T-helper 2 cell (primary cell): ENCODE data around the gene RUVBL1.
A peak's percentile ranks its signal among the peaks of the same experiment; 100 is the strongest.

Experiments used
- DNase-seq, 5 experiments: peaks; one replicate each; pipeline versions ENCODE4 v3.0.0 to v3.0.0-alpha.2; 2012 to 2022

The RUVBL1 gene

DNA sequence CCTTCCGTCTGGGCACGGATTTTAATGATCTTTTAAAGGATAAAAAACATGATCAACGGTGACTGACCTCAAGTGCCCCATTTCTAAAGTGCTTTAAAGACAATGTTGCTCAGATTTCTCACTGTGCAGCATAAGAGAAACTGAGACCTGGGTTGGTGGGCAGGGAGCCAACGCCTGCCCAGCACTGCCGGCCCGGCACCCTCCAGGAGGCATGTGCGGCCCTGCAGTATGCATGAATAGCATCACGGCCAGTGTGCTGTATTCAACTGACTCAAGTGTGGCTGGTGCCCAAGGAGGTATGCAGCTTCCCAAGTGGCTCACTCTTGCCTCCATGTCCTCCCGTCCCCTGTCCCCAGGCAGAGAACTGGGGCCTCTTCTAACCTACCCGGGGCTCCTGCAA, 41.1 kb downstream of the RUVBL1 start:
- no peak for DNase-seq

DNA sequence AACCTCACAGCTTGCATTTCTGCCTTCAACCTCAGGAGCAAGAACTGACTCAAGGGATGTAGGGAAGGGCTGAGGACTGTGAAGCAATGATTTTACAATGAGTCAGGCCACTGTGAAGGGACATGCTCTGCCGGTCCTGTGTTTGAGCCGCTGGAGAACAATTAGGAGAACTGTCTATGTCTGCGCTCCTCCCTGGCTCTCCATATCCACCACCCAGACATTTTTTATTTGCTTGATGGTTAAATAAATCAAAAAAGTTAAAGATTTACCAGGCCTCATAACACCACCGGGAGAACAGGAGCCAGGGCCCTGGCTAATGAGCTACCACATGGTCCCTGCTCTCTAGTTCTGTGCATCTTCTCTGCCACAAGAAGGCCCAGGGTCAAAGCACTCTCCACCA, 41.8 kb downstream of the RUVBL1 start:
- no peak for DNase-seq

DNA sequence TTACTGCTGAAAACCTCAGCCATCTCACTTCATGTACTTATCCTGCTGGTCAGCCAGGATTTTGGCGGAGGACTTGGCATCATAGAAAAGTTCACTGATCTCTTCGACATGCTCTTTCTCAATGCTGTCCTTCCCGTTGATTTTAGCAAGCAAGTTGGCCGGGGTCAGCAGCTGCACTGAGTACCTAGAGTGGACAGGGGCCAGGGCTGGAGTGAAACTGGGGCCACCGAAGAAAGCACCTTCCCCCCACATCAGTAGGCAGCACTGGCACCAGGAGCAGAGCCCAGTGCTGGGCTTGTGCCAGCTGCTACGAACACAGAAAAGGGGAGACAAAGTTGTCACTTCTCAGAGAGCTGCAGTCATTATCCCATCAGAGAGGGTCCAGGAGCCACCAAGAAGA, 42.4 kb downstream of the RUVBL1 start:
- DNase-seq = no peak

DNA sequence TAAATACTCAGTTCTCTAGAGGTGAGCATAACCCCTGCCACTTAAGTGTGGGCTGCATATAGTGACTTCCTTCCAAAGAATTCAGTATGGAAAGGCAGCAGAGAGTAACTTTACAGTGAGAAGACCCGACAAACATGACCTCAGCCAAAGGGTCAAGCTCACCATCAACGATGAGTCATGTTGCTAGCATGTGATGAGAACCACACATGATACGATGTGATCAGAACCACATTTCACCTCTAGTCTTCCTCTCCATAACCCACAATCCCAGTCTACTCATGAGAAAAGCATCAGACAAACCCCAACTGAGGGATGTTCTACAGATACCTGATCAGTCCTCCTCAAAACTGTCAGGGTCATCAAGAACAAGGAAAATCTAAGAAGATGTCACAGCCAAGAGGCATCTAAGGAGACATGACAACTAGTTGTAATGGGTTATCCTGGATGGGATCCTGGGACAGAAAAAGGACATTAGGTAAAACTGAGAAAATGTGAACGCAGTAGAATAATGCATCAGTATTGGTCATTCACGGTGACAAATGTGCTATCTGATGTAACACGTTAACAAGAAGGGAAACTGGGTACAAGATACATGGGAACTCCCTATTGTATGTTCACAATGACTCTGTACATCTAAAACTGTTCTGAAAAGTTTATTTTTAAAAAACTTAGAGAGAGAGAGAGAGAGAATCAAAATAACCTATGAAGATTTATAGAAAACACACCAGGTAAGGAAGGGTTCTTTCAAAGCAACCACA, 43.1 kb downstream of the RUVBL1 start:
- DNase-seq = no peak

DNA sequence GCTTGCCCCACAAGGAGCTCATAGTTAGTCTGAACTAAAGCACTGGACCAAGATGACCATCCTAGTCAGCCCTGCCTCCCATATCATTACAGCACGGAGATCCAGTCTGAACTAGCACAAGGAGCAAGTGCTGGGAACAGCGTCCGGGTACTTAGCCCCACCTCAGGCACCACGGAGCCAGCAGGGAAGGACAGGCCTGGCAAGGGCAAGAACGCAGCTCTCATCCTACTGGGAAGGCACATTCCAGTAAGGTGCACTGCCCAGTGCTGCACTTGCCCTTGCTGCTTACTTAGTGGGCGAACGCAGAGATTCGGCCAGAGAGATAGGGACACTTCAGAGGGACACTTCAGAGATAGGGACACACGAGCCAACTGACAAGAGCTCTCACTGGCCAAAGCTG, 43.8 kb downstream of the RUVBL1 start:
- DNase-seq = no peak

DNA sequence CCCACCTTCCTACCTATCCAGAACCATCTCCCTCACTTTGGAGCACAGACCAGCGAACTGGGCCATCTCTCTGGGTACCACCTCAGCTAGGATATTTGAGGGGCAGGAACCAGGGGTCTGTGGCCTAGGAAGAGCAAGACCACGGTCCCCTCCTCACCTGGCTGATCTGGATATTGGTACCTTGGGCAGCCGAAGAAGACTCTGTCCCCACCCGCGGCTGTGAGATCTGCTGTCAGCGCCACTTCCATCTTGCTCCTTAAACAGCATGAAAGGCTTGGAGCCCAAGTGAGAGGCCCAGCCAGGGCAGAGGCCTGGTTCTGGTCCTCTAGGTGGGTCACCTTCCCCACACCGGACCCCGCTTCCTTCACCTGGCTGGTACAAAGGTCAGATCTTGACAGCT, 44.7 kb downstream of the RUVBL1 start:
- DNase-seq = no peak

DNA sequence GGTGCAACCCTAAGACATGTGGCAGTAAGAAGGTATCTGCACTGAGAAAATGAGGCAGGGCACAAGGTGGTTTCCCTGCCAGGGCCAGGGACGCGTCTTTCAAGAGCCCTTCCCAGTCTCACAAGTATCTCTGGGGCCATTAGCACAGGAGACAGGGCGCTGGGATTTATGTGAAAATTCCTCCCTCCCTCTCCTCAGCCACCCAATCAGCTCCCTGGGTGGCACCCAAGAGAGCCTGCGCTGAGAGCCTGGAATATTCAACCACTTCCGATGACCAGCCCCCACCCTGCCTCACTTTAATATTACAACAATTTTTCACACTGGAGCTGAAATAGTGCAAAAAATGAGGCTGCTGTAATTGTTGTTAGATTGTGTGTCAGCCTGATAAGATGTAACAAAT, 45.3 kb downstream of the RUVBL1 start:
- DNase-seq = no peak

DNA sequence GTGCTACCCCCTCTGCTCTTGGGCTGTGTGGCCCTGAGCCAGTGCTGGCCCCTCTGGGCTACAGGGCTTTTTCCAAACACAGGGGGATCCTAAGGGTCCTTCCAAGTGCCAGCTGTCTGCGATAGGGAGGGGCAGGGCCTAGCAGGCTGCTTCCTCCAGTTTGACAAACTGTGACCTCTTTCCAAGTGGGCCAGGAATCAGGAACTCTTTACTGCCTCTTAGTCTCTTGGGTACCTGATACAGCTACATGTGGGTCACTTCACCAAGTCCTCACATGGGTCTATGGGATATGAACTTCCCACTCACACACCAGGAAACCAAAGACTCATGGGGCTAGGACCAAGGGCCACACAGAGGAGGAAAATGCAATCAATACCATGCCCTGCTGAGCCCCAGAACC, 45.9 kb downstream of the RUVBL1 start:
- no peak for DNase-seq

DNA sequence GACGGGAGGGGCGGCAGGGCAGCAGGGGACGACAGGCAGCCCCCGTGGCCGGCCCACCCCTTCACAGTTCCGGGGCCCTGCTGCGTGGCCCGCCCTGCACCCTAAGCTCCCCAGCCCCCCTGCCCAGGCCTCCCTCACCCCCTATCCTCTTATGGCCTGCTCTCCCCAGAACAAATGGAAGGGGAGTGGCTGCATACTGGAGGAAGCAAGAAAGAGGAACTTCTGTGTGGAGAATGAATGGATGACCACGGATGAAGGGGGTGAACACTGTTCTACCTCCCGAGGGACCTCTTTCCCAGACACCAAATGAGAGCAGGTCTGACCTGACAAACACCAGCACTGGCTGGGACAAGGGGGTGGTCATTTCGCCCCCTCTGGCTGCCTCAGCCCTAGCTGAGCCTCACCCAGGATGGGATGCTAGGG, 46.4 kb downstream of the RUVBL1 start:
- no peak for DNase-seq

DNA sequence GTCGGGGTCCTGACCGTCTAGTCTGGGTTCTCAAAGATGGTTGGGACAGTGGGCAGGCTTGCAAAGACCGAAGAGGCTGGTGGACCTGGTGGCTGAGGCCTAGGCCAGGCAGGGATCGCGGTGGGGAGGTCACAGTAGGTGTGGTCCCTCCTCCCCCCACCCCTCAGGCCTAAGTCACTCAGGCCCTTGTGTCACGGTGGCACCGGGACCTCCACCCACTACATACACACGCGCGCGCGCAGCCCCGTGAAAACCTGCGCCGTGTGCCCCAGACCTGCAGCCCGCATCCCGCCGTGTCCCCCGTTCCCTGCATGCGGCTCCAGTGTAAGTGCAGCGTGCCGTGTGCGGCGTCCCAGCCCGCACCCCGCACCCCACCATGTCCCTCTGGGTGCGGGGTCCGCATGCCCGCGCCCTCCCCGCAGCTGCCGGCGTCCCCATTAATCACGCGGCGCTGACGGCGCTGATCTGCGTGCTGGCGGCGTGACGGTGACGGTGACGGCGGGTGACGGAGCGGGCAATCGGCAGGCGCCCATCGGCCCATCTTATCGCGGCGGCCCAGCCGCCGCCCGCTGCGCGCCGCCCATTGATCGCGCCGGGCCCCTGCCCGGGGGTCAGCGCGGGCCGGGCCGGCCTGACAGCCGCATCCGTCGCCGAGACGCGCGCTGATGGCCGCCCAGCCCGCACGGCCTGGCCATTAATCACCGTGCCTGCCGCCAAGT, 47.0 kb downstream of the RUVBL1 start:
- peak in 2 of 5 experiments; percentile 22 to 41 for DNase-seq

DNA sequence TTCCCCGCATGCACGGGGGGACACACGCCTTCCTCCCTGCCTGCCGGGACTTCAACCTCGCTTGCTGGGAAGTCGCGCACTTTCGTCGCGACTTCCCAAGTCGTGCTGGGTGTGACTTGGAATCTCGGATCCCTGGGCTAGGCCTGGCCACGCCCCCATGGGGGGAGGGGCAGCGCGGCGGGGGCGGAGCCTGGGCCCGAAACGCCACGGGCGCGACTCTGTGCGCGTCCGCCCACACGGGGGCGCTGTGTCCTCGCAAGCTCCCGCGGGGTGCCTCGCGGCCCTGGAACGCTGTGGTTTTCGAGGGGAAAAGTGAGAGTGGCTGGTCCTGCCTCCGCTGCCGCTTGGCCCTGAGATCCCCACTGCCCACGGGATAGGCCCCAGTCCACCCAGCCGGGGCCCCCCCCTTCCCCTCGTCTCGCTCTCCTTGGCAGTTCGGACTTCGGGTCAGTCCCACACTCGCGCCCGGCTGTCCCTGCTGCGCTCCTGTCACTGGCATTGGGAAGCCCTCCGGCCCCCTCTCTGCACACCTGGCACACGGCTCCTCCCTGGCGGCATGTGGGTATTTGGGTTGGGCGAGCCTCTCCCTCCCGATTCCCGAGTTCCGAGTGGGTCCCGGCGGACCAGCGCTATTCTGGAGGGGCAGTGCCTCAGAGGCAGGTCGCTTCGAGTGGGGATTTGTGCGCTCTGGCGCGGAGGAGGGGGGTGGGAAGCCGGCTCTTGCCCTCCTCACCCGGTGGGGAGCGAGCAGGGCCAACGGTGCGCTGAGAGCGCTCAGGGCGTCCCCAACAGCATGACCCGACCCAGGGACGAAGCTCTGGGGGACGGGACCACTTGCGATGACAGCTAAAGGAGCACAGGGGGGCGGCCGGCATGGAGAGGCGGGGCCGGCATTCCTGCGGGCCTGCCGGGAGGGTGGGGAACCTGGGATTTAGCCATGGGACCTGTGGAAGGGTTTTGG, 47.8 kb downstream of the RUVBL1 start:
- DNase-seq = peak; percentile 69 to 82 (median 78)

DNA sequence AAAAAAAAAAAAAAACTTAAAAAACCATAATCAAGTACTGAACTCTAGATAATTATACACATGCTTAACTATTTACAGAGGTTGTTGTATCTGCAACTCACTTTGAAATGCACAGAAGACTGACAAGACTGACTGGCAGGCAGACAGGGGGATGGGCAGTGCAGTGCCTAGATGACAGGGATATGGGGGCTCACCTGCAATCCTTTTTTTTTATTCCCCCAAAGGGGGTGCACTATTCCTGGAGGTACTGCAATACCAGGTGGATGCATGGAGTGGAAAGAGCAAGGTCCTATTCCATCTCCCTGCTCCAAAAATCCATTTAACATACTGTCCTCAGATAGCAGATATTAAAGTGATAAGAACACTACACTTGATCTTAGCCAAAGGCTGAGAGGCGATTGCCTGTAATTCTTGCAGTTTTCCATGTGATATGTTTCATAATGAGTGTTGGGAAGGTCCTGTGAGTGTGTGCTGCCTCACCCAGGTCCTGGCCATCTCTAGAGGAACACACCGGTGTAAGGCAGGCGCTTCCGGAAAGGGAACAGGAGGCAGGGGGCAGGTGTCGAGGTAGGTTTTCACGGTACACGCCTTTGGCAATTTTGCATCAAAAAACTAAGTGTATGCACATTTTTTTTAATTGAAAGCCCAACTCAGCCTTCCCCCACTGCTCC, 48.6 kb downstream of the RUVBL1 start:
- no peak for DNase-seq

DNA sequence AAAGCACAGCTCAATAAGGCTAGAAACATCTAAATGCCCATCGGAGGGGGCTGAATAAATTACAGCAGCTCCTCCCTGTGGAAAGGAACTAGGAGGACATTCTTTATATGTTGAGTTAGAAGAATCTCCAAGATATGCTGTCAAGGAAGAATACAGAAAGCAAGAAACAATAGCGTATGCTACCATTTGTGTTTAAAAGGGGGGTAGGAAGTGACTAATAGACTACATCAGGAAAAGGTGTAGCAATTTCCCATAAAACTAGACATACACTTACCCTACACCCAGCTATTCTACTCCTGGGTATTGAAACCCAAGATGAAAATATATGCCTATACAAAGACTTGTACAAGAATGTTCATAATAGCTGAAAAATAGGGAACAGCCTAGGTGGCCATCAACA, 49.8 kb downstream of the RUVBL1 start:
- no peak for DNase-seq

DNA sequence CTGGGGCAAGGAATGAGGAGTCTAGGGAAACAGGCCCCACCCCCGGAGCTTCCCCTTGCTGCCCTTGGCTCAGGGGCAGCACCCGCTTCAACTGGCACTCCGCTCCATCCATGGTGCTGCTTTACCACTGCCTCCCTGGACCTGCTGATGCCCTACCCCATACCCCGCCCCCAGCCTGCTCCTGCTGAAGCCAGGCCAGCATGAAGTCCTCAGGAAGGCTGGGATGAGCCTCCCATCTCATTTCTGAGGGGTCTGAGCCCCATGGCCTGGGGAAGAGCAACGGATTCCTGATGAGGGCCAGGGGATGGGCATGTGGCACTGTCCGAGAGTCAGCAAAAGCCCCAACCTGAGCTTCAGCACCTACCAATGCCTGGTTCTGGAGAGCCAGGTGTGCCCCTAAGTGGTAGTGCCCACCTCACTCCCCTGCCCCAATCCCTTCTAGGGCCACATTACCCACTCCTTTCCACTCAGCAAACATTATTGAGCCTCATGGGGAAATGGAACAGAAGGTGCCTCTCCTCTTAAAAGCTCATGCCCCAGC, 50.4 kb downstream of the RUVBL1 start:
- no peak for DNase-seq

DNA sequence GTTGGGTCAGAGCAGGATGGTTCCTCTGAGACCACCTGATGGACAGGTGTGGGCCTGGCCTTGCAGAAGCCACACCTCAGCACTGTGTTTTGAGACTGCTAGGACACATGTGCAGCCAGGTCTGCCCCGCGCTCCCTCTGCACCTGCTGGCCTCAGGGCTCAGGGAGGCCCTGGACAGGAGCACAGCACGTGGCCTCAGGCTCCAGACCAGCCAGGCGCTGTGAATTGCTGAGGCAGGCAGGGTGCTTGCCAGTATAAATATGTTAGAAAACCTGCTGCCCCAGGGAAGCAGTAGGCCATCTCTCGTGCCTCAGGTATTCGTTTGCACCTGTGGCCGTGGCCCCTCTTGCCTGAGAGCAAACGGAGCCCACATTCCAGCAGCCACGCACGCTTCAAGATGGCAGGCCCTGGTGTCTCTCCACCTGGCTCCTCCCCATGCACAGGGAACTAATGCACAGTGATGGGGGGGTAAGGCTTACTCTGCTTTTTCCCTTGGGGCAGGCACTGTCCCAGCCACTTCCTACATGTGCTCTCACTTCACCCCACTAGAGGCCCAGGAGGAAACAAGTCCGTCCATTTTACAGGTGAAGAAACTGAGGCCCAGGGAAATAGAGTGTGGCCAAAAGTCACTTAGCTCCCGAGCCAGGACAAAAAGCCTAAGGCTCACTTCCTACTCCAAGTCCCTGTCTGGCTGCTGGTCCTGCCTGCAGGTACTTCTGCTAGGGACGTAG, 51.0 kb downstream of the RUVBL1 start:
- DNase-seq = no peak

DNA sequence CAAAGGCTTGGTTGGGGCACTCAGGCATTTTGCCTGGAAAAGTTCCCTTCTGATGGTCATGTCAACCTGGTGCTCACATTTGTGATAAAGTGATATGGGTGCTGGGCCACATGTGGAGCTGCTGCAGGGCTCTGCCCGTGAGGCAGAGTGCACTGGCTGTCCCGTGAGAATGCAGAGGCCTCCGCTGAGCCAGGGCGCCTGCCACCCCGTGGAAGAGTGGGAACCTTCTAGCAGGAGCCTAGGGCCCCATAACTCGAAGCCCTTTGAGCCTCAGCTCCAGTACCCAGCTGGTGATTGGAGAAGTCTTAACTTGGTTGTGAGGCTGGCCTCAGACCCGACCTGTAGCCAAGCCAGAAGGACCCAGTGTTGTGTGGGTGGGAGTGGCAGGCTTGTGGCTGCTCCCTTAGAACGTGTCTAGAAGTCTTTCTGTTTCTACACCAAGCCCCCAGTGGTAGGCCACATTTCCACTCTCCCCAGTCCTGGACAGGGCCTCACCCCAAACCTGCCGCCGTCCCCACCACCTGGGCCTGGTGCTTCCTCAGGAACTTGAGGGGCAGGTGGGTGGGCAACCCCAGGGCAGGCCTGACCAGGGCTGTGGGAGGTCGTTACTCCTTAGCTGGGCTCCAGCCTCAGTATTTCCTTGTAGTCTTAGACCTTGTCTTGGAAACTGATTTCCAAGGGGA, 51.7 kb downstream of the RUVBL1 start:
- DNase-seq = no peak

DNA sequence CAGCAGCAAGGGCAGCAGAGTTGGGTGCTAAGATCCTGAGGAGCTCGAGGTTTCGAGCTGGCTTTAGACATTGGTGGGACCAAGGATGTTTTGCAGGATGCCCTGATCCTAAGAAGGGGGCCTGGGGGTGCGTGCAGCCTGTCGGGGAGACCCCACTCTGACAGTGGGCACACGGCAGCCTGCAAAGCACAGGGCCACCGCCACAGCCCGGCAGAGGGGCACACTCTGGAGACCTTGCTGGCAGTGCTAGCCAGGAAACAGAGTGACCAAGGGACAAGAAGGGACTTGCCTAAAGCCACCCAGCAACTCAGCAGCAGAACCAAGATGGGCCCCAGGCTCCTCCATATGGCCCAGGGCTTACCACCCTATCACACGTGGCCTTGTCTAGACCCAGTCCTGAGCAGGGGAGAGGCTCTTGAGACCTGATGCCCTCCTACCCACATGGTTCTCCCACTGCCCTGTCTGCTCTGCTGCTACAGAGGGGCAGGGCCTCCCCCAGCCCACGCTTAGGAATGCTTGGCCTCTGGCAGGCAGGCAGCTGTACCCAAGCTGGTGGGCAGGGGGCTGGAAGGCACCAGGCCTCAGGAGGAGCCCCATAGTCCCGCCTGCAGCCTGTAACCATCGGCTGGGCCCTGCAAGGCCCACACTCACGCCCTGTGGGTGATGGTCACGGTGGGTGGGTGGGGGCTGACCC, 52.6 kb downstream of the RUVBL1 start:
- no peak for DNase-seq

DNA sequence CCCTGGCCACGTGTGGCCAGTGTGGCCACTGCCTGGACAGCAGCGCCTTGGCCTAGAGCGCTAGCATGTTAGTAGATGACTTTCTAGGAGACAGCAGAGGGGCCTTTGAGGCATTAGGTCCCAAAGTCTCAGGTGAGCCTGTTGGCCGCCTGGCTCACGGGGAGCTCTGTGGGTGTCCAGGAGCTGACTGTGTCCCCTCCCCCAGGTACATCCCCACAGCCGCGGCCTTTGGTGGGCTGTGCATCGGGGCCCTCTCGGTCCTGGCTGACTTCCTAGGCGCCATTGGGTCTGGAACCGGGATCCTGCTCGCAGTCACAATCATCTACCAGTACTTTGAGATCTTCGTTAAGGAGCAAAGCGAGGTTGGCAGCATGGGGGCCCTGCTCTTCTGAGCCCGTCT, 54.3 kb downstream of the RUVBL1 start:
- no peak for DNase-seq

DNA sequence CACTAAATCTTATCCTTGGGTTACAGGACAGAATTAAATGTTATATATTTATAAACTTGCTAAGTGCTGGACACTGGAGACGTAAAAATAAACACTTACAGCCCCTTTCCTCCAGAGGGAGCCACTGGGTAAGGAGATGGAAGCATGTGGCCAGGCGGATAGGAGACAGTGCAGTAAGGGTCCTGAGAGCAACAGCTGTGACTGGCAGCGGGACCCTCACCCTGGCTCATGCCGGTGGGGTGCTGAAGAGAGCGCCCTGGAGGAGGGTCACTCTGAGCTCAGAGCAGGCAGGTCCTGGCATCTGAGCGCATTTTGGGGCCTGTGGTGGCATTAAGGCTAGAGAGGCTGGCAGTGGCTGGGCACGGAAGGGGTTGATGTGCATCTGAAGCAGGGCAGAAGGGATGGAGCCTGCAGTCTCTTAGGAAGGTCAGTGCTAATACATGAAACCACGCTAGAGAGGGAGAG, 55.4 kb downstream of the RUVBL1 start:
- no peak for DNase-seq

DNA sequence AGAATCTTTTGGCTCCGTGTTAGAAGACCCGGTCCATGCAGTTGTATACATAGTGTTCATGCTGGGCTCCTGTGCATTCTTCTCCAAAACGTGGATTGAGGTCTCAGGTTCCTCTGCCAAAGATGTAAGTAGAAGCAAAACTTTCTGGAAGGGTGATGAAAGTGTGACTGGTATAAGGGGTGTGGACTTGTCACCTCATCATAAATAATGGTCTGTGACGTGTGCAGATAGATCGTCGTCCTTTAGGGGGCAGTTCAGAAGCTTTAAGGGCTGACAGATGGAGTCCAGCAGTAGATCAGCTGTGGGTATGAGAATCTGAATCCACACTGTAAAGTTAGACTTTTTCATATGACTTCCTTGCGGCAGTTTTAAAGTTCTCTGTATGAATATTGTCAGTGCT, 56.1 kb downstream of the RUVBL1 start:
- DNase-seq = no peak
